Natural killer cell treated with Interleukin-12 subunit alpha and Interleukin-12 subunit beta and Interleukin-15 and Interleukin-18, amount 100 ng/mL, for 72 hours (primary cell): ENCODE results near the gene BICDL2. TPM values are rescaled to one million over a fixed set of nuclear protein-coding genes. Genes with fewer than 3 reads are reported as not detected.
A peak's percentile ranks its signal among the peaks of the same experiment; 100 is the strongest.

Source experiments
- ATAC-seq, 2 donors: fragments of 150-1000 bp; cut with Tn5 transposase in 1 of 2; sonication (Bioruptor Pico), chemical (Tn5 transposase) in 1 of 2; 2 replicates each; pipeline ENCODE4 v1.10.0; 2021
- DNase-seq: peaks from one replicate; pipeline ENCODE4 v3.0.0; 2022; ENCODE audit warnings: low spot score
- H3K27ac Mint-ChIP-seq, 2 donors: 1 replicate in 1 of 2; 2 replicates in 1 of 2; pipeline ENCODE4 v1.8.0; 2022; ENCODE audit warnings: mixed read lengths in 2 of 2, mild to moderate bottlenecking in 1 of 2, moderate library complexity in 1 of 2
- H3K27me3 Mint-ChIP-seq, 2 donors: 1 replicate in 1 of 2; 2 replicates in 1 of 2; pipeline ENCODE4 v1.8.0; 2022; ENCODE audit warnings: mixed read lengths in 2 of 2
- H3K36me3 Mint-ChIP-seq: one replicate; pipeline ENCODE4 v1.8.0; 2022; ENCODE audit warnings: mixed read lengths
- H3K4me1 Mint-ChIP-seq, 2 donors: 1 replicate in 1 of 2; 2 replicates in 1 of 2; pipeline ENCODE4 v1.8.0; 2022; ENCODE audit warnings: low read depth in 2 of 2, mixed read lengths in 2 of 2, mild to moderate bottlenecking in 1 of 2
- H3K4me3 Mint-ChIP-seq: one replicate; pipeline ENCODE4 v1.8.0; 2022; ENCODE audit warnings: mixed read lengths
- H3K9me3 Mint-ChIP-seq: 2 replicates; pipeline ENCODE4 v1.8.0; 2022; ENCODE audit warnings: mixed read lengths
- total RNA-seq, 2 donors: library from RNA; stranded (reverse); gene quantifications; one replicate each; pipeline ENCODE4 v1.2.3, GENCODE V29; 2022

Gene BICDL2
- total RNA-seq, 2 donors from 2014 or later, result 0.50 to 0.67 TPM

- peak overlapping the region; percentile 48 for H3K4me3 Mint-ChIP-seq
These were observed 6.2 kb downstream of the BICDL2 start for GRCh38 chr16:3030222-3031212.

DNA sequence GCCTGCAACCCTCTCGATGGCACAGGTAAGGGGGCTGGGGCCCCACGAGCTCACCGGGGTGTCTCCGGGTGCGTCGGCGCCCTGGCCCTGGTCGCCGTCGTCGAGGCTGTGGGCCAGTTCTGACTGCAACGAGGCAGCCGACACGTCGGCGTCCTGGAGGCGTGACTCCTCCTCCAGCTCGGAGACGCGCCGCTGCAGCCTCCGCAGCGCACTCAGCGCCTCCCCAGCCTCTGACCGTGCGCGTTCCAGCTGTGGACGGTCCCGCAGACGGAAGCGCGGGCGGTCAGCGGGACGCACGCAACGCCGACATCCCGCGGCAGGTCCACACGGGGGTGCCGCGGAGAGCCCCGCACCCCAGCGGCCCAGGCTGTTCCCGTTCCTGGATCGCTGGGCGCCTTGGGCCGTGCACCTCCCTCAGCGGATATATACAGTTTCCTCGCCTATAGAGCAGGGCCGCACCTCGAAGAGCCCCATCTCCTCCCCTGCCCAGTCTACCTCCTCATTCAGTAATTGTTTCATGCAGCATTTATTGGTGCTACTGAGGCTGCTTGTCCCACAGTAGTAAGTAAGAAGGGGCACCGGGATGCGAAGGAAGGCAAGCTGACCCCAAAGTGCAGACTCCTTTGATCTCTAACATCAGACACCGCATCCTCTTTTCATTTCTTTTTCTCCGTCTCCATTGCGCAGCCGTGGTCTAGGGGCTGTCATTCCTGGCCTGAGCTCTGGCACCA, 7.1 kb downstream of the BICDL2 start:
- DNase-seq, result no peak
- Mint-ChIP-seq H3K4me3 (peak overlapping the region; percentile 51), H3K27me3 (peaks cover 30 to 39% of the 10 kb centered on the region in 2 donors), H3K9me3 (no peaks in the 10 kb centered on the region), H3K27ac (no peak overlapping the region), H3K36me3 (no peaks in the 10 kb centered on the region), H3K4me1 (peaks cover 31 to 34% of the 10 kb centered on the region in 2 donors)
- peak; percentile 73 to 75 for ATAC-seq

More at GRCh38 chr16:3030222-3031212, 6.2 kb downstream of the BICDL2 start:
- peaks cover 34 to 36% of the 10 kb centered on the region in 2 donors for H3K4me1 Mint-ChIP-seq
- no peak for ATAC-seq
- no peak overlapping the region for H3K27ac Mint-ChIP-seq
- no peaks in the 10 kb centered on the region for H3K36me3 Mint-ChIP-seq
- no peak for DNase-seq
- H3K27me3 Mint-ChIP-seq, result peaks cover 34 to 45% of the 10 kb centered on the region in 2 donors
- no peaks in the 10 kb centered on the region for H3K9me3 Mint-ChIP-seq

GRCh38 chr16:3028716-3029319, 7.9 kb downstream of the BICDL2 start:
- Mint-ChIP-seq H3K9me3 (no peaks in the 10 kb centered on the region), H3K27me3 (peaks cover 26 to 30% of the 10 kb centered on the region in 2 donors), H3K4me1 (peaks cover 34 to 36% of the 10 kb centered on the region in 2 donors), H3K27ac (no peak overlapping the region), H3K36me3 (no peaks in the 10 kb centered on the region), H3K4me3 (peak overlapping the region; percentile 51)
- DNase-seq (no peak), ATAC-seq (no peak)

DNA sequence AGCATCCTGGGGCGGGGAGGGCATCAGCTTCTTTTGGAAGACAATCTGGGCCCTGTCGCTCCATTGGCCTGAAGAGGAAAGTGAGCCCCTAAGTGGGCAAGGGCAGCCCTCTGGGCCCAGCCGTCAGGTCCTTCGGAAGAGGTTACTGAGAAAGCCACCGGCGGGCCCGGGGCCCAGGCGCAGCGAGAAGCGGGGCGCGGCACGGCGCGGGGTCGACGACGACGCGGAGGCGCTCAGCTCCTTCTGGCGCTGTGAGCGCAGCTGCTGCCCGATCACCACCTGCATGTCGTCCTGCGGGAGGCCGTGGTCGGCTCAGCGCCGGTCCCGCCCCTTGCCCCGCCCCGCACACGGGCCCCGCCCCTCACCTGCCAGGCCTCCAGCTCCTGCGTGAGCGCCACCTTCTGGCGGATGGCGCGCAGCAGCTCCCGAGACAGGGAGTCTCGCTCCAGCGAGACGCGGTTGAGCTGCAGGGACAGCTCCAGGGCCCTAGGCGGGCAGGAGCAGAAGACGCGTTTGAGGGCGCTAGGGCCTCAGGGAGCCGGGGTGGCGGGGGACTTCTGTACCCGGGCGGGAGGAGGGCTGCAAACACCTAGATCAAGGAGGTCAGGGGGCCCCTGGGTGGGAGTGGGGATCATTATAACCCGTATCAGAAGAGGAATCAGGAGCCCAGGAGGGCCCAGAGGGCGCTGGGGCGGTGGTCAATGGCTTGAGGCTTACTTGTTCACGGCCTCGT, 8.6 kb downstream of the BICDL2 start:
- Mint-ChIP-seq H3K36me3 (no peaks in the 10 kb centered on the region), H3K4me1 (peaks cover 33 to 37% of the 10 kb centered on the region in 2 donors), H3K27me3 (peaks cover 20 to 24% of the 10 kb centered on the region in 2 donors), H3K4me3 (peak overlapping the region; percentile 53), H3K27ac (no peak overlapping the region), H3K9me3 (no peaks in the 10 kb centered on the region)
- peak; percentile 60 to 70 for ATAC-seq
- DNase-seq, result peak; percentile 85

- no peaks in the 10 kb centered on the region for H3K36me3 Mint-ChIP-seq
- H3K9me3 Mint-ChIP-seq, result no peaks in the 10 kb centered on the region
- H3K27me3 Mint-ChIP-seq, result peaks cover 13 to 17% of the 10 kb centered on the region in 2 donors
- H3K27ac Mint-ChIP-seq, result no peak overlapping the region
- DNase-seq (no peak), ATAC-seq (no peak)
- peaks cover 33 to 37% of the 10 kb centered on the region in 2 donors for H3K4me1 Mint-ChIP-seq
- no peak overlapping the region for H3K4me3 Mint-ChIP-seq
These were observed 9.3 kb downstream of the BICDL2 start for GRCh38 chr16:3027489-3027795.

GRCh38 chr16:3026609-3027488, 9.9 kb downstream of the BICDL2 start:
- H3K27ac Mint-ChIP-seq, result no peak overlapping the region
- H3K4me3 Mint-ChIP-seq, result no peak overlapping the region
- DNase-seq (no peak), ATAC-seq (no peak)
- no peaks in the 10 kb centered on the region for H3K9me3 Mint-ChIP-seq
- H3K27me3 Mint-ChIP-seq, result peaks cover 10 to 14% of the 10 kb centered on the region in 2 donors
- peaks cover 36 to 37% of the 10 kb centered on the region in 2 donors for H3K4me1 Mint-ChIP-seq
- H3K36me3 Mint-ChIP-seq, result no peaks in the 10 kb centered on the region

DNA sequence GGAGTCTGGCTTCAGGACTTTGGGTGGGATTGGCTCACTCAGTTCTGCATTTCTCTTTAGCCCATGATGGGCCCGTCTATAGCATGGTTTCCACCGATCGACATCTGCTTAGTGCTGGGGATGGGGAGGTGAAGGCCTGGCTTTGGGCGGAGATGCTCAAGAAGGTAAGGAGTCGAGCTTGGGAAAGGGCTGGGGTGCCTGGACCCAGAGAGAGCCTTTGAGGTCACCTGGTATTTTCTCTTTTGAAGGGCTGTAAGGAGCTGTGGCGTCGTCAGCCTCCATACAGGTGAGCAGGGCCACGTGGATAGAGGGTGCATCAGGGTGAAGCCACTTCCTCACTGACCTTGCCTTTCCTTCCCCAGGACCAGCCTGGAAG, 10.8 kb downstream of the BICDL2 start:
- DNase-seq (no peak), ATAC-seq (no peak)
- H3K4me1 Mint-ChIP-seq, result peaks cover 43 to 44% of the 10 kb centered on the region in 2 donors
- no peaks in the 10 kb centered on the region for H3K9me3 Mint-ChIP-seq
- H3K27me3 Mint-ChIP-seq, result peaks cover 10 to 14% of the 10 kb centered on the region in 2 donors
- no peak overlapping the region for H3K4me3 Mint-ChIP-seq
- H3K27ac Mint-ChIP-seq, result no peak overlapping the region
- no peaks in the 10 kb centered on the region for H3K36me3 Mint-ChIP-seq

DNA sequence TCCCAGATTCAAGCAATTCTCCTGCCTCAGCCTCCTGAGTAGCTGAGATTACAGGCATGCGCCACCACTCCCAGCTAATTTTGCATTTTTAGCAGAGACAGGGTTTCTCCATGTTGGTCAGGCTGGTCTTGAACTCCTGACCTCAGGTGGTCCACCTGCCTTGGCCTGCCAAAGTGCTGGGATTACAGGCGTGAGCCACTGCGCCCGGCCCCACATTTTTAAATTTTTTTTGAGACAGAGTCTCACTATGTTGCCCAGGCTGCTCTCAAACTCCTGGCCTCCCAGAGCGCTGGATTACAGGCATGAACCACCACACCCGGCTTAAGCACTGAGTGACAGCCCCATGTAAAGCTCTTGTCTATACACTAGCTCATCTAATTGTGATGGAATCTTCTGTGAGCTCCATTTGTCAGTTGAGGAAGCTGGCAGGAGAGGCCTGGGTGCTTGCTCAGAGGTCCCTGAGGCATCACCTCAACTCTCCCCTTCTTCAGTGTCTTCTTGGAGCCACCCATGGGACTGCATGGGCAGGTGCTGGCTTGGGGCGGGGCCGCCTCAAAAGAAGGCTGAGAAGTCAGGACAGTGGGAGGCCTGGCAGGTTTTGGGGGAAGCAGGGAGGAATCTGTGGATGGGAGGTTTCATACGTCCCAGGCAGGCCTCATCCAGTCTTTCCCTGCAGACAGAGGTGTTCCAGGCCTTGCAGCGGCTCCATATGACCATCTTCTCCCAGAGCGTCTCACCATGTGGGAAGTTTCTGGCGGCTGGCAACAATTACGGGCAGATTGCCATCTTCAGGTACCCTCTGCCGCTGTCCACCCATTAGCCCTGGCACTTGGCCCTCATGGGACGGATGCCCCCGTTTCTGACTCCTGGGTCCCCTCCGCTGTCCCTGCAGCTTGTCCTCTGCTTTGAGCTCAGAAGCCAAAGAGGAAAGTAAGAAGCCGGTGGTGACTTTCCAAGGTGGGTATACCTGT, 11.4 kb downstream of the BICDL2 start:
- Mint-ChIP-seq H3K36me3 (no peaks in the 10 kb centered on the region), H3K27ac (no peak overlapping the region), H3K4me3 (peak overlapping the region; percentile 17), H3K27me3 (peaks cover 10 to 13% of the 10 kb centered on the region in 2 donors), H3K9me3 (no peaks in the 10 kb centered on the region), H3K4me1 (peaks cover 43 to 44% of the 10 kb centered on the region in 2 donors)
- ATAC-seq (no peak), DNase-seq (no peak)

GRCh38 chr16:3023669-3024478, 12.9 kb downstream of the BICDL2 start, which contains the start of the genes HCFC1R1 and THOC6:
Gene HCFC1R1 (minus strand): TSS chr16:3023942. CDS start chr16:3023941, 1 bp downstream.
Gene THOC6 (plus strand): TSS chr16:3024035. CDS start chr16:3024327, 292 bp downstream.
- peak; percentile 97 for DNase-seq
- peak; percentile 90 to 91 for ATAC-seq
- H3K36me3 Mint-ChIP-seq, result no peaks in the 10 kb centered on the region

DNA sequence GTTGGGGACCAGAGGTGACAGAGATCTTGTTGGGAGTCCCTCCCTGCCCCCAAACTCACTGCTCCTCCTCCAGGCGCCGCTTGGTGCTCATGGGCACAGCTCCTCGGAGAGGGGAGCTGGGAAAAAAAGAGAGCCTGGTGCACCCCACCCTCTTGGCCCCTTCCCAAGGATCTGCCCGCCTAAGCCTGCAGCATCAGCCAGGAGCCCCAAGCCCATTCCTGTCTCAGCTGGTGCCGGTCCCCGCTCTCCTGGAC, 13.4 kb downstream of the BICDL2 start:
- peak overlapping the region; percentile 88 for H3K4me3 Mint-ChIP-seq
- no peaks in the 10 kb centered on the region for H3K27me3 Mint-ChIP-seq
- DNase-seq, result no peak
- H3K4me1 Mint-ChIP-seq, result peaks cover 36% of the 10 kb centered on the region in 2 donors
- no peak for ATAC-seq
- H3K9me3 Mint-ChIP-seq, result no peaks in the 10 kb centered on the region
- H3K36me3 Mint-ChIP-seq, result no peaks in the 10 kb centered on the region
- H3K27ac Mint-ChIP-seq, result peak overlapping the region; percentile 87 to 90

More at GRCh38 chr16:3023669-3024478, 12.9 kb downstream of the BICDL2 start, which contains the start of the genes HCFC1R1 and THOC6:
- Mint-ChIP-seq H3K9me3 (no peaks in the 10 kb centered on the region), H3K4me3 (peak within 1 kb of the TSS; percentile 88), H3K27me3 (peaks cover 0 to under 1% of the 10 kb centered on the region in 2 donors), H3K27ac (peak within 1 kb of the TSS; percentile 87 to 90), H3K4me1 (peaks cover 37 to 38% of the 10 kb centered on the region in 2 donors)
